ENCODE results near the gene FGF2. TPM values are rescaled to one million over a fixed set of nuclear protein-coding genes. Genes with fewer than 3 reads are reported as not detected.

Gene FGF2
- polyA plus RNA-seq, 1 of the 3 experiments (the other 2 are of a cell fraction): 11.1 TPM

DNA sequence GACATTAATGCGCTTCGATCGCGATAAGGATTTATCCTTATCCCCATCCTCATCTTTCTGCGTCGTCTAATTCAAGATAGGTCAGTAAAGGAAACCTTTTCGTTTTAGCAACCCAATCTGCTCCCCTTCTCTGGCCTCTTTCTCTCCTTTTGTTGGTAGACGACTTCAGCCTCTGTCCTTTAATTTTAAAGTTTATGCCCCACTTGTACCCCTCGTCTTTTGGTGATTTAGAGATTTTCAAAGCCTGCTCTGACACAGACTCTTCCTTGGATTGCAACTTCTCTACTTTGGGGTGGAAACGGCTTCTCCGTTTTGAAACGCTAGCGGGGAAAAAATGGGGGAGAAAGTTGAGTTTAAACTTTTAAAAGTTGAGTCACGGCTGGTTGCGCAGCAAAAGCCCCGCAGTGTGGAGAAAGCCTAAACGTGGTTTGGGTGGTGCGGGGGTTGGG is 528 bp upstream of the FGF2 start:
- no peaks in the 10 kb centered on the region for H3K9me2 ChIP-seq
- H3K9ac ChIP-seq: peak overlapping the region; percentile 89
- H3K36me3 ChIP-seq (replicated peaks in 1 of 2; ENCODE audit: control insufficient read depth in 1 of 2, insufficient read depth in 2 of 2, low read length in 1 of 2): peaks cover 0 to 11% of the 10 kb centered on the region in 2 experiments
- ChIA-PET CTCF (no interaction called here), POLR2A (no interaction called here)
- no peaks in the 10 kb centered on the region for H3K27me3 ChIP-seq (ENCODE audit: insufficient read depth)
- peak overlapping the region; percentile 65; the same call in 1 of the 2 replicates for H3K4me2 ChIP-seq
- peaks cover 41% of the 10 kb centered on the region for H3K79me2 ChIP-seq (ENCODE audit: insufficient read depth)
- H3F3A ChIP-seq (replicated peaks; ENCODE audit: insufficient read depth): peaks cover 11% of the 10 kb centered on the region
- no peaks in the 10 kb centered on the region for H3K9me3 ChIP-seq
- peaks cover 5% of the 10 kb centered on the region in 2 experiments; a peak in 2 of 4 replicates for H3K4me1 ChIP-seq (ENCODE audit: control insufficient read depth in 1 of 2, insufficient read depth in 2 of 2, low read depth in 1 of 2, low read length in 1 of 2)
- DNase-seq: peak; percentile 5
- H2AFZ ChIP-seq (ENCODE audit: low read depth): peak overlapping the region; percentile 81
- no peak for TF ChIP-seq CHD2 (IDR thresholded peaks at IDR 0.05; ENCODE audit: low read length, partially characterized antibody)
- no peak for TF ChIP-seq FOSL2 (IDR thresholded peaks at IDR 0.05; ENCODE audit: borderline replicate concordance, low read depth)
- TF ChIP-seq TAF1 (IDR thresholded peaks at IDR 0.05; ENCODE audit: borderline replicate concordance, low read depth, low read length): no peak
- TF ChIP-seq RAD21 (IDR thresholded peaks at IDR 0.05; ENCODE audit: low read length): no peak
- no peak for TF ChIP-seq ELF1 (IDR thresholded peaks at IDR 0.05)
- TF ChIP-seq, protein P1, sequence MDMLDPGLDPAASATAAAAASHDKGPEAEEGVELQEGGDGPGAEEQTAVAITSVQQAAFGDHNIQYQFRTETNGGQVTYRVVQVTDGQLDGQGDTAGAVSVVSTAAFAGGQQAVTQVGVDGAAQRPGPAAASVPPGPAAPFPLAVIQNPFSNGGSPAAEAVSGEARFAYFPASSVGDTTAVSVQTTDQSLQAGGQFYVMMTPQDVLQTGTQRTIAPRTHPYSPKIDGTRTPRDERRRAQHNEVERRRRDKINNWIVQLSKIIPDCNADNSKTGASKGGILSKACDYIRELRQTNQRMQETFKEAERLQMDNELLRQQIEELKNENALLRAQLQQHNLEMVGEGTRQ (IDR thresholded peaks at IDR 0.05; ENCODE audit: borderline replicate concordance, low read depth, low read length): no peak
- no peak for TF ChIP-seq TEAD4 (IDR thresholded peaks at IDR 0.05; ENCODE audit: borderline replicate concordance, insufficient read depth)
- WGBS (ENCODE audit: low lambda C conversion rate): 51% methylated on average over 18 of the region's 18 CpGs
- H3K27ac ChIP-seq (ENCODE audit: low read depth in 2 of 2, low read length in 1 of 2): peak overlapping the region; percentile 59 to 68; a peak in 3 of 4 replicates
- H4K20me1 ChIP-seq (ENCODE audit: insufficient read depth): peaks cover 20% of the 10 kb centered on the region
- H3K4me3 ChIP-seq (ENCODE audit: low read depth in 2 of 2, low read length in 1 of 2): peak overlapping the region; percentile 87 to 96

DNA sequence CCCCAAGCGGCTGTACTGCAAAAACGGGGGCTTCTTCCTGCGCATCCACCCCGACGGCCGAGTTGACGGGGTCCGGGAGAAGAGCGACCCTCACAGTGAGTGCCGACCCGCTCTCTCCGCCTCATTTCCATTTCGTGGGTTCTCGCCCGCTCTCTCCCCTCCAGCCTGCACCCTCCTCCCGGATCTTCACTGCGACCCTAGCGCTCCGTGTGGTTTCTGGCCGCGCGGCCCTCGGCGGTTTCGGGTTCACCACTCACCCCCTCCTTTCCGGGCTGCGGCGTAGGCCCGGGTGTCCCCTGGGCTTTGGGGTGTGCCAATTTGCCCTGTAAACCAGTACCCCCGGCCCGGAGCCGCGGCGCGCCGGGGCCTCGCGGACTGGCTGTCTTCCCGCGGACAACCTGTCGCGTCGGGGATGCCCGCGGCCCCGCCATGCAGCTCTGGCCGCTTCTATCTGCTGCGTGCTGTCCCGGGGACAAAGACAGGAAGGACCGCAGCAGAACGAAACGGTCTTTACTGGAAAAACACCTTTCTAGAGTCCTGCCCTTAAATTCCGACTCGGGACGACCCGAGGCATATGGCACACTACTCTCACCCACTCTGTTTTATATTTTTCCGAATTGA is 737 bp downstream of the FGF2 start:
- peak overlapping the region; percentile 87 to 96 for H3K4me3 ChIP-seq (ENCODE audit: low read depth in 2 of 2, low read length in 1 of 2)
- peak overlapping the region; percentile 90 for H3K4me2 ChIP-seq
- peaks cover 26% of the 10 kb centered on the region for H4K20me1 ChIP-seq (ENCODE audit: insufficient read depth)
- H3K9ac ChIP-seq: peak overlapping the region; percentile 89
- TF ChIP-seq, protein P2, sequence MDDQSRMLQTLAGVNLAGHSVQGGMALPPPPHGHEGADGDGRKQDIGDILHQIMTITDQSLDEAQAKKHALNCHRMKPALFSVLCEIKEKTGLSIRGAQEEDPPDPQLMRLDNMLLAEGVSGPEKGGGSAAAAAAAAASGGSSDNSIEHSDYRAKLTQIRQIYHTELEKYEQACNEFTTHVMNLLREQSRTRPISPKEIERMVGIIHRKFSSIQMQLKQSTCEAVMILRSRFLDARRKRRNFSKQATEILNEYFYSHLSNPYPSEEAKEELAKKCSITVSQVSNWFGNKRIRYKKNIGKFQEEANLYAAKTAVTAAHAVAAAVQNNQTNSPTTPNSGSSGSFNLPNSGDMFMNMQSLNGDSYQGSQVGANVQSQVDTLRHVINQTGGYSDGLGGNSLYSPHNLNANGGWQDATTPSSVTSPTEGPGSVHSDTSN (IDR thresholded peaks at IDR 0.05): no peak
- no peak for TF ChIP-seq SMC3 (IDR thresholded peaks at IDR 0.05; ENCODE audit: low read depth, low read length)
- TF ChIP-seq TAF1 (IDR thresholded peaks at IDR 0.05; ENCODE audit: borderline replicate concordance, low read depth, low read length): peak; percentile 24; the same call in 1 of the 2 replicates
- TF ChIP-seq, protein P3, sequence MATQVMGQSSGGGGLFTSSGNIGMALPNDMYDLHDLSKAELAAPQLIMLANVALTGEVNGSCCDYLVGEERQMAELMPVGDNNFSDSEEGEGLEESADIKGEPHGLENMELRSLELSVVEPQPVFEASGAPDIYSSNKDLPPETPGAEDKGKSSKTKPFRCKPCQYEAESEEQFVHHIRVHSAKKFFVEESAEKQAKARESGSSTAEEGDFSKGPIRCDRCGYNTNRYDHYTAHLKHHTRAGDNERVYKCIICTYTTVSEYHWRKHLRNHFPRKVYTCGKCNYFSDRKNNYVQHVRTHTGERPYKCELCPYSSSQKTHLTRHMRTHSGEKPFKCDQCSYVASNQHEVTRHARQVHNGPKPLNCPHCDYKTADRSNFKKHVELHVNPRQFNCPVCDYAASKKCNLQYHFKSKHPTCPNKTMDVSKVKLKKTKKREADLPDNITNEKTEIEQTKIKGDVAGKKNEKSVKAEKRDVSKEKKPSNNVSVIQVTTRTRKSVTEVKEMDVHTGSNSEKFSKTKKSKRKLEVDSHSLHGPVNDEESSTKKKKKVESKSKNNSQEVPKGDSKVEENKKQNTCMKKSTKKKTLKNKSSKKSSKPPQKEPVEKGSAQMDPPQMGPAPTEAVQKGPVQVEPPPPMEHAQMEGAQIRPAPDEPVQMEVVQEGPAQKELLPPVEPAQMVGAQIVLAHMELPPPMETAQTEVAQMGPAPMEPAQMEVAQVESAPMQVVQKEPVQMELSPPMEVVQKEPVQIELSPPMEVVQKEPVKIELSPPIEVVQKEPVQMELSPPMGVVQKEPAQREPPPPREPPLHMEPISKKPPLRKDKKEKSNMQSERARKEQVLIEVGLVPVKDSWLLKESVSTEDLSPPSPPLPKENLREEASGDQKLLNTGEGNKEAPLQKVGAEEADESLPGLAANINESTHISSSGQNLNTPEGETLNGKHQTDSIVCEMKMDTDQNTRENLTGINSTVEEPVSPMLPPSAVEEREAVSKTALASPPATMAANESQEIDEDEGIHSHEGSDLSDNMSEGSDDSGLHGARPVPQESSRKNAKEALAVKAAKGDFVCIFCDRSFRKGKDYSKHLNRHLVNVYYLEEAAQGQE (IDR thresholded peaks at IDR 0.05; ENCODE audit: low read depth, low read length): no peak
- TF ChIP-seq, protein P4, sequence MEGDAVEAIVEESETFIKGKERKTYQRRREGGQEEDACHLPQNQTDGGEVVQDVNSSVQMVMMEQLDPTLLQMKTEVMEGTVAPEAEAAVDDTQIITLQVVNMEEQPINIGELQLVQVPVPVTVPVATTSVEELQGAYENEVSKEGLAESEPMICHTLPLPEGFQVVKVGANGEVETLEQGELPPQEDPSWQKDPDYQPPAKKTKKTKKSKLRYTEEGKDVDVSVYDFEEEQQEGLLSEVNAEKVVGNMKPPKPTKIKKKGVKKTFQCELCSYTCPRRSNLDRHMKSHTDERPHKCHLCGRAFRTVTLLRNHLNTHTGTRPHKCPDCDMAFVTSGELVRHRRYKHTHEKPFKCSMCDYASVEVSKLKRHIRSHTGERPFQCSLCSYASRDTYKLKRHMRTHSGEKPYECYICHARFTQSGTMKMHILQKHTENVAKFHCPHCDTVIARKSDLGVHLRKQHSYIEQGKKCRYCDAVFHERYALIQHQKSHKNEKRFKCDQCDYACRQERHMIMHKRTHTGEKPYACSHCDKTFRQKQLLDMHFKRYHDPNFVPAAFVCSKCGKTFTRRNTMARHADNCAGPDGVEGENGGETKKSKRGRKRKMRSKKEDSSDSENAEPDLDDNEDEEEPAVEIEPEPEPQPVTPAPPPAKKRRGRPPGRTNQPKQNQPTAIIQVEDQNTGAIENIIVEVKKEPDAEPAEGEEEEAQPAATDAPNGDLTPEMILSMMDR (IDR thresholded peaks at IDR 0.05): peak; percentile 33; the same call in 1 of the 2 replicates
- TF ChIP-seq, protein P5, sequence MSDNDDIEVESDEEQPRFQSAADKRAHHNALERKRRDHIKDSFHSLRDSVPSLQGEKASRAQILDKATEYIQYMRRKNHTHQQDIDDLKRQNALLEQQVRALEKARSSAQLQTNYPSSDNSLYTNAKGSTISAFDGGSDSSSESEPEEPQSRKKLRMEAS (IDR thresholded peaks at IDR 0.05; ENCODE audit: low read depth): no peak
- TF ChIP-seq FOXM1 (IDR thresholded peaks at IDR 0.05; ENCODE audit: low read depth): no peak
- TF ChIP-seq TCF12 (IDR thresholded peaks at IDR 0.05): no peak
- TF ChIP-seq ELF1 (IDR thresholded peaks at IDR 0.05): 0 out of 2 replicates have a peak, but pooled peaks have one; percentile 15
- TF ChIP-seq GATA2 (CRISPR knock-in tag; IDR thresholded peaks at IDR 0.05): no peak
- H3F3A ChIP-seq (replicated peaks; ENCODE audit: insufficient read depth): peaks cover 11% of the 10 kb centered on the region
- H3K36me3 ChIP-seq (replicated peaks in 1 of 2; ENCODE audit: control insufficient read depth in 1 of 2, insufficient read depth in 2 of 2, low read length in 1 of 2): peaks cover 0 to 20% of the 10 kb centered on the region in 2 experiments
- no peaks in the 10 kb centered on the region for H3K27me3 ChIP-seq (ENCODE audit: insufficient read depth)
- DNase-seq: peak; percentile 92
- ChIA-PET POLR2A (no interaction called here), CTCF (interaction anchor here (0.8 to 2.1 kb wide), 12 partner anchors 9 to 87 kb away, joined by 3 to 9 read pairs (median 3); no protein-coding TSS in a partner anchor)
- peaks cover 5 to 7% of the 10 kb centered on the region in 2 experiments; a peak in 2 of 4 replicates for H3K4me1 ChIP-seq (ENCODE audit: control insufficient read depth in 1 of 2, insufficient read depth in 2 of 2, low read depth in 1 of 2, low read length in 1 of 2)
- H3K9me2 ChIP-seq: no peaks in the 10 kb centered on the region
- H2AFZ ChIP-seq (ENCODE audit: low read depth): peak overlapping the region; percentile 45
- peaks cover 54% of the 10 kb centered on the region for H3K79me2 ChIP-seq (ENCODE audit: insufficient read depth)
- under 1% methylated on average over 27 of the region's 57 CpGs for WGBS (ENCODE audit: low lambda C conversion rate)
- H3K9me3 ChIP-seq: no peaks in the 10 kb centered on the region
- H3K27ac ChIP-seq (ENCODE audit: low read depth in 2 of 2, low read length in 1 of 2): peak overlapping the region; percentile 69 to 77

Data from SK-N-SH (cell line).